Measurements from ENCODE around the gene BCL10. TPM values are rescaled to one million over a fixed set of nuclear protein-coding genes. Genes with fewer than 3 reads are reported as not detected.

Gene BCL10
- total and polyA plus RNA-seq, 12 donors, result 5.5 to 34.6 (median 19.8) TPM

GRCh38 chr1:85300140-85300539 lies 23.7 kb upstream of the BCL10 start:
- DNase-seq, result no peak
- H3K27ac ChIP-seq, result no peak overlapping the region
- intact Hi-C loops (cut with DNase I), result loop anchor here (10.0 kb wide), 2 partner anchors 275 to 715 kb away; no protein-coding TSS in a partner anchor
- H3K4me3 ChIP-seq, result no peak overlapping the region
- TF ChIP-seq POLR2A (IDR thresholded peaks at IDR 0.05), result no peak
- no peak for TF ChIP-seq CTCF (IDR thresholded peaks at IDR 0.05)
- no peaks in the 10 kb centered on the region for H3K27me3 ChIP-seq
- H3K9me3 ChIP-seq (replicated peaks in 1 of 3), result no peaks in the 10 kb centered on the region
- WGBS, 4 donors, result 59 to 88% (median 70%) methylated on average over 3 of the region's 3 CpGs
- peaks cover 0 to 6% of the 10 kb centered on the region in 2 donors for H3K4me1 ChIP-seq (replicated peaks in 1 of 2)
- no peaks in the 10 kb centered on the region for H3K36me3 ChIP-seq (replicated peaks in 1 of 2)

- TF ChIP-seq CTCF (IDR thresholded peaks at IDR 0.05) (no peak), POLR2A (IDR thresholded peaks at IDR 0.05) (peak in 1 of 2 donors; percentile 23)
- peak overlapping the region in 3 of 5 donors; percentile 31 to 62 (median 38) for H3K27ac ChIP-seq
- intact Hi-C loops (cut with DNase I), result no loop called here
- H3K4me3 ChIP-seq, result peak overlapping the region in 1 of 4 donors; percentile 23
- peaks cover 0 to 6% of the 10 kb centered on the region in 2 donors for H3K4me1 ChIP-seq (replicated peaks in 1 of 2)
- H3K27me3 ChIP-seq, result no peaks in the 10 kb centered on the region
- H3K36me3 ChIP-seq (replicated peaks in 1 of 2), result no peaks in the 10 kb centered on the region
- peak; percentile 42 to 71 (median 61) for DNase-seq
- WGBS, 4 donors, result 47 to 51% (median 48%) methylated on average over 11 of the region's 11 CpGs
- H3K9me3 ChIP-seq (replicated peaks in 1 of 3), result no peaks in the 10 kb centered on the region
These were observed 21.6 kb upstream of the BCL10 start for GRCh38 chr1:85297855-85298629.

GRCh38 chr1:85297538-85297854 lies 21.1 kb upstream of the BCL10 start:
- peaks cover 0 to 6% of the 10 kb centered on the region in 2 donors for H3K4me1 ChIP-seq (replicated peaks in 1 of 2)
- no peaks in the 10 kb centered on the region for H3K9me3 ChIP-seq (replicated peaks in 1 of 3)
- TF ChIP-seq CTCF (IDR thresholded peaks at IDR 0.05) (no peak), POLR2A (IDR thresholded peaks at IDR 0.05) (no peak)
- WGBS, 4 donors, result 44 to 61% (median 57%) methylated on average over 1 of the region's 1 CpG
- no peaks in the 10 kb centered on the region for H3K27me3 ChIP-seq
- intact Hi-C loops (cut with DNase I), result no loop called here
- peak overlapping the region in 2 of 5 donors; percentile 31 to 38 for H3K27ac ChIP-seq
- no peaks in the 10 kb centered on the region for H3K36me3 ChIP-seq (replicated peaks in 1 of 2)
- peak overlapping the region in 1 of 4 donors; percentile 23 for H3K4me3 ChIP-seq
- no peak for DNase-seq

- WGBS, 4 donors, result 50 to 76% (median 69%) methylated on average over 1 of the region's 1 CpG
- no peak overlapping the region for H3K27ac ChIP-seq
- H3K36me3 ChIP-seq (replicated peaks in 1 of 2), result no peaks in the 10 kb centered on the region
These were observed 20.5 kb upstream of the BCL10 start for GRCh38 chr1:85296980-85297379.

More at GRCh38 chr1:85296980-85297379, 20.5 kb upstream of the BCL10 start:
- H3K4me3 ChIP-seq, result no peak overlapping the region
- no peaks in the 10 kb centered on the region for H3K9me3 ChIP-seq (replicated peaks in 1 of 3)
- DNase-seq, result no peak
- H3K27me3 ChIP-seq, result no peaks in the 10 kb centered on the region
- no peak for TF ChIP-seq CTCF (IDR thresholded peaks at IDR 0.05)
- TF ChIP-seq POLR2A (IDR thresholded peaks at IDR 0.05), result no peak
- peaks cover 0 to 6% of the 10 kb centered on the region in 2 donors for H3K4me1 ChIP-seq (replicated peaks in 1 of 2)
- intact Hi-C loops (cut with DNase I), result no loop called here
